Measurements from ENCODE around the gene BRSK1.

Gene BRSK1

DNA sequence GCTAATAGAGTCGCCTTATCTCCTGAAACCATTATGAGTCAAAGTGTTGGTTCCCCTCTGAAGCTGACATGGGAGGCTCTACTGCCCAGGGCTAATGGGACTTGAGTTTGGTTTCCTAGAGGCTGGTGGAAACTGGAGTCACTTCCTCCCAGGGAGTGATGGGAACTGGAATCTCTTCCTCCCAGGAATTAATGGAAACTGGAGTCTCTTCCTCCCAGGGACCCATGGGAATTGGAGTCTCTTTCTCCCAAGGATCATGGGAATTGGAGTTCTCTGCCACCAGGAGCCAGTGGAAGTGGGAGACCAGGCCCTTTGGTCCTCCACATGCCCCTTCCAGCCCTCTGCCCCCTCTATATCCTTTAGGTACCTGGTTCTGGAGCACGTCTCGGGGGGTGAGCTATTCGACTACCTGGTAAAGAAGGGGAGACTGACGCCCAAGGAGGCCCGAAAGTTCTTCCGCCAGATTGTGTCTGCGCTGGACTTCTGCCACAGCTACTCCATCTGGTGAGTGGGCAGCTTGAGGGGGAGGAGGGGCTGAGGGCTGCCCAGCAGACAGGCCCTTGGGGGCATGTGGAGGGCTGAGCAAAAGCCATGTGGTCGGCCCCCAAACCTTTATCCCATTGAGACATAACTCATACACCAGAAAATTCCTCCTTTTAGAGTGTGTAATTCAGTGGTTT lies 5.5 kb downstream of the BRSK1 start:
- no peaks in the 10 kb centered on the region for H3K36me3 ChIP-seq (ENCODE audit: insufficient read depth, low read length)
- H2AFZ ChIP-seq (ENCODE audit: low read depth, low read length) = no peak overlapping the region
- H3K79me2 ChIP-seq (ENCODE audit: insufficient read depth, low read length) = no peaks in the 10 kb centered on the region
- no peak overlapping the region for H3K4me2 ChIP-seq (ENCODE audit: insufficient read depth, low read length)
- H3K9ac ChIP-seq (ENCODE audit: low read depth, low read length) = no peak overlapping the region
- H3K27ac ChIP-seq (ENCODE audit: low read length) = no peak overlapping the region
- ATAC-seq (ENCODE audit: insufficient read depth, low read depth) (no peak), DNase-seq (no peak)
- H3K27me3 ChIP-seq (ENCODE audit: insufficient read depth, low read length, poor library complexity) = no peaks in the 10 kb centered on the region
- H3K4me3 ChIP-seq (ENCODE audit: low read depth in 1 of 2, low read length in 2 of 2) = no peak overlapping the region
- H3K9me3 ChIP-seq (ENCODE audit: insufficient read depth, low read length, severe bottlenecking) = no peaks in the 10 kb centered on the region
- H3K4me1 ChIP-seq (ENCODE audit: insufficient read depth, low read length) = no peaks in the 10 kb centered on the region
- H4K20me1 ChIP-seq (ENCODE audit: insufficient read depth, low read length) = no peaks in the 10 kb centered on the region
- no peak for TF ChIP-seq EZH2 (IDR thresholded peaks at IDR 0.05; ENCODE audit: borderline replicate concordance, low read depth, low read length, severe bottlenecking)
- TF ChIP-seq, protein P1, sequence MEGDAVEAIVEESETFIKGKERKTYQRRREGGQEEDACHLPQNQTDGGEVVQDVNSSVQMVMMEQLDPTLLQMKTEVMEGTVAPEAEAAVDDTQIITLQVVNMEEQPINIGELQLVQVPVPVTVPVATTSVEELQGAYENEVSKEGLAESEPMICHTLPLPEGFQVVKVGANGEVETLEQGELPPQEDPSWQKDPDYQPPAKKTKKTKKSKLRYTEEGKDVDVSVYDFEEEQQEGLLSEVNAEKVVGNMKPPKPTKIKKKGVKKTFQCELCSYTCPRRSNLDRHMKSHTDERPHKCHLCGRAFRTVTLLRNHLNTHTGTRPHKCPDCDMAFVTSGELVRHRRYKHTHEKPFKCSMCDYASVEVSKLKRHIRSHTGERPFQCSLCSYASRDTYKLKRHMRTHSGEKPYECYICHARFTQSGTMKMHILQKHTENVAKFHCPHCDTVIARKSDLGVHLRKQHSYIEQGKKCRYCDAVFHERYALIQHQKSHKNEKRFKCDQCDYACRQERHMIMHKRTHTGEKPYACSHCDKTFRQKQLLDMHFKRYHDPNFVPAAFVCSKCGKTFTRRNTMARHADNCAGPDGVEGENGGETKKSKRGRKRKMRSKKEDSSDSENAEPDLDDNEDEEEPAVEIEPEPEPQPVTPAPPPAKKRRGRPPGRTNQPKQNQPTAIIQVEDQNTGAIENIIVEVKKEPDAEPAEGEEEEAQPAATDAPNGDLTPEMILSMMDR (IDR thresholded peaks at IDR 0.05; ENCODE audit: borderline replicate concordance, extremely low read depth, low read length, poor library complexity, severe bottlenecking) = no peak

DNA sequence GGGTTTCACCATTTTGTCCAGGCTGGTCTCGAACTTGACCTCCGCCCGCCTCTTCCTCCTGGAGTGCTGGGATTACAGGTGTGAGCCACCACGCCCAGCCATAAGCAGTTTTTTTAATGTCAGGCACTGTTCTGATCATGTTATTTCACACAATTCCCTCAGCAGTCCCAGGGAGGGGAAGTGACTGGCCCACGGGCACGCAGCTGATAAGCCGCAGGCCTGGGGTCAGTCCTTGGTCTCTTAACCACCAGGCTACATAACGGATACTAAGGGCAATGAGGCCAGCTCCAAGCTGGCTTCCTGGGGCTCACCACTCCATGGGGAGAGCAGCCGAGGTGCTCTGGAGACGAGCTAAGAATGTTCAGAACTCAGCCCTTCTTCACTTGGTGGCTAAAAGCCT lies 13.5 kb downstream of the BRSK1 start:
- H3K79me2 ChIP-seq (ENCODE audit: insufficient read depth, low read length) = peaks cover 5% of the 10 kb centered on the region
- H3K27me3 ChIP-seq (ENCODE audit: insufficient read depth, low read length, poor library complexity) = no peaks in the 10 kb centered on the region
- no peak overlapping the region for H3K4me2 ChIP-seq (ENCODE audit: insufficient read depth, low read length)
- no peaks in the 10 kb centered on the region for H3K9me3 ChIP-seq (ENCODE audit: insufficient read depth, low read length, severe bottlenecking)
- H3K27ac ChIP-seq (ENCODE audit: low read length) = no peak overlapping the region
- no peak for DNase-seq
- peaks cover 12% of the 10 kb centered on the region for H3K4me1 ChIP-seq (ENCODE audit: insufficient read depth, low read length)
- H3K9ac ChIP-seq (ENCODE audit: low read depth, low read length) = no peak overlapping the region
- no peak overlapping the region for H3K4me3 ChIP-seq (ENCODE audit: low read depth in 1 of 2, low read length in 2 of 2)
- no peaks in the 10 kb centered on the region for H4K20me1 ChIP-seq (ENCODE audit: insufficient read depth, low read length)
- no peak for TF ChIP-seq EZH2 (IDR thresholded peaks at IDR 0.05; ENCODE audit: borderline replicate concordance, low read depth, low read length, severe bottlenecking)
- TF ChIP-seq, protein P1 (IDR thresholded peaks at IDR 0.05; ENCODE audit: borderline replicate concordance, extremely low read depth, low read length, poor library complexity, severe bottlenecking) = no peak
- ATAC-seq (ENCODE audit: insufficient read depth, low read depth) = no peak
- no peaks in the 10 kb centered on the region for H3K36me3 ChIP-seq (ENCODE audit: insufficient read depth, low read length)
- no peak overlapping the region for H2AFZ ChIP-seq (ENCODE audit: low read depth, low read length)

DNA sequence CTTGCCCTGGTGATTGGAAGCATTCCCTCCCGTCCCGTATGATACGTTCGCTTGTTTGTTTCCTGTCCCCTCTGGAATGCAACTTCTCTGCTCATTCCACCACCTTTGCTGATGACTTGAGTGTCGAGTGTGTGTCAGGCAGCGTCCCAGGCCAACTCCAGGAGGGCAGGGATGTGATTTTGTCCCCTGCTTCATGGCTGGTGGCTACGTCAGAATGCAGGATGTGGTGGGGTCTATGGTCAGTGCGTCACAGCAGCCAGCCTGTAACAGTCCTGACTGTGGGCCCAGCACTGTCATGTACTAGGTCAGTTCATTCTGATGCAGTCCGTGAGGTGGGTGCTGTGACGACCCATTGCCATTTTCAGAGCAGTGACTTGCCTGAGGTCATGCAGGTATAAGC lies 16.2 kb downstream of the BRSK1 start:
- no peak overlapping the region; the same call in 1 of the 2 replicates for H2AFZ ChIP-seq (ENCODE audit: low read depth, low read length)
- no peak overlapping the region for H3K9ac ChIP-seq (ENCODE audit: low read depth, low read length)
- no peak overlapping the region for H3K4me3 ChIP-seq (ENCODE audit: low read depth in 1 of 2, low read length in 2 of 2)
- H3K27ac ChIP-seq (ENCODE audit: low read length) = no peak overlapping the region
- H3K27me3 ChIP-seq (ENCODE audit: insufficient read depth, low read length, poor library complexity) = no peaks in the 10 kb centered on the region
- H3K36me3 ChIP-seq (ENCODE audit: insufficient read depth, low read length) = peaks cover 12% of the 10 kb centered on the region; the same call in 1 of the 2 replicates
- H3K4me2 ChIP-seq (ENCODE audit: insufficient read depth, low read length) = no peak overlapping the region
- H4K20me1 ChIP-seq (ENCODE audit: insufficient read depth, low read length) = no peaks in the 10 kb centered on the region
- TF ChIP-seq, protein P1 (IDR thresholded peaks at IDR 0.05; ENCODE audit: borderline replicate concordance, extremely low read depth, low read length, poor library complexity, severe bottlenecking) = no peak
- no peak for TF ChIP-seq EZH2 (IDR thresholded peaks at IDR 0.05; ENCODE audit: borderline replicate concordance, low read depth, low read length, severe bottlenecking)
- no peak for ATAC-seq (ENCODE audit: insufficient read depth, low read depth)
- H3K79me2 ChIP-seq (ENCODE audit: insufficient read depth, low read length) = peaks cover 14% of the 10 kb centered on the region
- DNase-seq = no peak
- no peaks in the 10 kb centered on the region for H3K9me3 ChIP-seq (ENCODE audit: insufficient read depth, low read length, severe bottlenecking)
- H3K4me1 ChIP-seq (ENCODE audit: insufficient read depth, low read length) = peaks cover 26% of the 10 kb centered on the region
